ENCODE data around the gene CRABP2. TPM values are rescaled to one million over a fixed set of nuclear protein-coding genes. Genes with fewer than 3 reads are reported as not detected.

Gene CRABP2
- total and polyA plus RNA-seq, 2 of the 13 experiments (the other 11 are each of a cell fraction or from before 2014, with no cell fraction given), result 0.40 to 0.60 TPM

- TF ChIP-seq ZHX1 (CRISPR knock-in tag; IDR thresholded peaks at IDR 0.05; ENCODE audit: low read depth) (no peak), U2AF1 (optimal IDR thresholded peaks at IDR 0.05; ENCODE audit: low read depth, low read length) (no peak), NFYB (CRISPR knock-in tag; IDR thresholded peaks at IDR 0.05) (no peak), ZNF816 (CRISPR knock-in tag; IDR thresholded peaks at IDR 0.05; ENCODE audit: borderline replicate concordance) (no peak), ZFP36 (IDR thresholded peaks at IDR 0.05; ENCODE audit: borderline replicate concordance, low read depth, low read length, partially characterized antibody) (no peak)
Measured at GRCh38 chr1:156691191-156691590, 14.2 kb downstream of the CRABP2 start (continued).

GRCh38 chr1:156690675-156691036 lies 14.7 kb downstream of the CRABP2 start:
- Histone ChIP-seq H3K9me3 (ENCODE audit: low read length) (no peaks in the 10 kb centered on the region), H4K20me1 (ENCODE audit: insufficient read depth, low read length) (no peaks in the 10 kb centered on the region), H3K4me3 (replicated peaks in 1 of 3; ENCODE audit: insufficient read depth in 1 of 3, low read depth in 2 of 3, low read length in 3 of 3) (no peak overlapping the region), H3K27ac (ENCODE audit: extremely low read length, insufficient read depth, low read length) (no peak overlapping the region), H3K4me2 (ENCODE audit: low read depth, low read length) (no peak overlapping the region), H3K4me1 (ENCODE audit: insufficient read depth, low read length) (peaks cover 40% of the 10 kb centered on the region), H3K79me2 (ENCODE audit: insufficient read depth, low read length) (no peaks in the 10 kb centered on the region), H2AFZ (ENCODE audit: low read length) (no peak overlapping the region), H3K27me3 (ENCODE audit: control insufficient read depth in 1 of 2, insufficient read depth in 2 of 2, low read length in 2 of 2) (peaks cover 14 to 46% of the 10 kb centered on the region in 2 experiments; a peak in 4 of 5 replicates), H3K9ac (ENCODE audit: insufficient read depth, low read depth, low read length) (no peak overlapping the region), H3K36me3 (replicated peaks in 1 of 2; ENCODE audit: control insufficient read depth in 1 of 2, insufficient read depth in 2 of 2, low read length in 2 of 2) (no peaks in the 10 kb centered on the region)
- no peak for FAIRE-seq
- 26% methylated on average over 8 of the region's 8 CpGs for WGBS (ENCODE audit: low lambda C conversion rate)
- no TSS peak for BruUV-seq (replicated peaks)
- in situ Hi-C loops (cut with HindIII; ENCODE audit: extremely low pct_ligation_motif_present, low pct_unique_long_range_greater_than_20kb), result loop anchor here (10.0 kb wide), 2 partner anchors 174 to 234 kb away; partner anchors contain the start of genes LRRC71 and NTRK1
- ChIA-PET CTCF (ENCODE audit: low intra/inter-chr PET ratio, low total read pairs) (interaction anchor here (2.3 to 4.7 kb wide), 3 partner anchors 15 to 199 kb away, joined by 10 to 119 read pairs (median 30); partner anchors contain the start of genes CRABP2, ISG20L2 and METTL25B), POLR2A (interaction anchor here (1.5 to 2.5 kb wide), 4 partner anchors 16 to 38 kb away, joined by 3 to 22 read pairs (median 12); partner anchors contain the start of genes ISG20L2 and METTL25B)
- intact Hi-C loops (cut with micrococcal nuclease; ENCODE audit: unreplicated experiment), result no loop called here
- no peak for ATAC-seq
- TF ChIP-seq CENPX (CRISPR knock-in tag; IDR thresholded peaks at IDR 0.05) (no peak), TMF1 (CRISPR knock-in tag; IDR thresholded peaks at IDR 0.05; ENCODE audit: low read depth) (no peak), ZNF264 (CRISPR knock-in tag; IDR thresholded peaks at IDR 0.05) (no peak), ZFYVE20 (CRISPR knock-in tag; IDR thresholded peaks at IDR 0.05; ENCODE audit: borderline replicate concordance, low read depth) (no peak), ZBTB10 (CRISPR knock-in tag; IDR thresholded peaks at IDR 0.05; ENCODE audit: borderline replicate concordance) (no peak), ZNF775 (CRISPR knock-in tag; IDR thresholded peaks at IDR 0.05; ENCODE audit: borderline replicate concordance) (no peak), SOX13 (IDR thresholded peaks at IDR 0.05) (no peak), SOX13 (CRISPR knock-in tag; conservative IDR thresholded peaks at IDR 0.05 in 1 of 2, IDR thresholded peaks at IDR 0.05 in 1 of 2) (no peak)
- no peak for DNase-seq (ENCODE audit: low spot score)
